Upper lobe of right lung (tissue), 1 donor: ENCODE results near the gene SMIM36. TPM values are rescaled to one million over a fixed set of nuclear protein-coding genes. Genes with fewer than 3 reads are reported as not detected.

ENCODE experiments used
- ATAC-seq: fragments of 200-7000 bp; cut with Tn5 transposase; one replicate; pipeline ENCODE4 v1.9.1; 2020; ENCODE audit warnings: mild to moderate bottlenecking, moderate library complexity
- DNase-seq: peaks from one replicate; pipeline ENCODE4 v3.0.0-alpha.2; 2020
- H3K27ac ChIP-seq: fragments of 200-600 bp; one replicate; pipeline ENCODE4 v1.8.0; 2022
- H3K27me3 ChIP-seq: fragments of 200-600 bp; one replicate; pipeline ENCODE4 v1.8.0; 2022; ENCODE audit warnings: mild to moderate bottlenecking
- H3K36me3 ChIP-seq: fragments of 200-600 bp; one replicate; pipeline ENCODE4 v1.8.0; 2022
- H3K4me1 ChIP-seq: fragments of 200-600 bp; one replicate; pipeline ENCODE4 v1.8.0; 2022
- H3K4me3 ChIP-seq: fragments of 200-600 bp; one replicate; pipeline ENCODE4 v1.8.0; 2022; ENCODE audit warnings: mild to moderate bottlenecking
- H3K9me3 ChIP-seq: fragments of 200-600 bp; one replicate; pipeline ENCODE4 v1.8.0; 2022
- intact Hi-C: fragments of 100-400 bp; cut with DNase I; formaldehyde crosslinking; loops from one replicate; pipeline ENCODE4 v1.11.0; 2022
- long read RNA-seq: library from polyadenylated mRNA; unstranded; transcript quantifications from one replicate; pipeline ENCODE4 v2.0.0, GENCODE V29; 2021
- total RNA-seq: library from RNA; stranded (reverse); fragmentation: NEBNext Ultra II Directional; extraction: Animal tissue kit (Norgen Biotek cat#: 25700); gene quantifications from one replicate; pipeline ENCODE4 v1.2.1, GENCODE V29; 2021
- TF ChIP-seq, protein P1 (sequence below): fragments of 200-600 bp; IDR thresholded peaks from one replicate; pipeline ENCODE4 v1.8.0; 2022; ENCODE audit warnings: antibody characterized with exemption
- donor health status: DM: no; HTN: yes; CAD: no; lungs with severe emphysema.

The SMIM36 gene
- not detected for total RNA-seq
- long read RNA-seq = 0 reads

- H3K9me3 ChIP-seq = no peaks in the 10 kb centered on the region
- no peak for DNase-seq
- no peaks in the 10 kb centered on the region for H3K27me3 ChIP-seq
- no peak within 1 kb of the TSS for H3K27ac ChIP-seq
- TF ChIP-seq, protein P1, sequence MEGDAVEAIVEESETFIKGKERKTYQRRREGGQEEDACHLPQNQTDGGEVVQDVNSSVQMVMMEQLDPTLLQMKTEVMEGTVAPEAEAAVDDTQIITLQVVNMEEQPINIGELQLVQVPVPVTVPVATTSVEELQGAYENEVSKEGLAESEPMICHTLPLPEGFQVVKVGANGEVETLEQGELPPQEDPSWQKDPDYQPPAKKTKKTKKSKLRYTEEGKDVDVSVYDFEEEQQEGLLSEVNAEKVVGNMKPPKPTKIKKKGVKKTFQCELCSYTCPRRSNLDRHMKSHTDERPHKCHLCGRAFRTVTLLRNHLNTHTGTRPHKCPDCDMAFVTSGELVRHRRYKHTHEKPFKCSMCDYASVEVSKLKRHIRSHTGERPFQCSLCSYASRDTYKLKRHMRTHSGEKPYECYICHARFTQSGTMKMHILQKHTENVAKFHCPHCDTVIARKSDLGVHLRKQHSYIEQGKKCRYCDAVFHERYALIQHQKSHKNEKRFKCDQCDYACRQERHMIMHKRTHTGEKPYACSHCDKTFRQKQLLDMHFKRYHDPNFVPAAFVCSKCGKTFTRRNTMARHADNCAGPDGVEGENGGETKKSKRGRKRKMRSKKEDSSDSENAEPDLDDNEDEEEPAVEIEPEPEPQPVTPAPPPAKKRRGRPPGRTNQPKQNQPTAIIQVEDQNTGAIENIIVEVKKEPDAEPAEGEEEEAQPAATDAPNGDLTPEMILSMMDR = no peak
- no peak for ATAC-seq
- no peaks in the 10 kb centered on the region for H3K4me1 ChIP-seq
- no peaks in the 10 kb centered on the region for H3K36me3 ChIP-seq
- intact Hi-C loops = no loop called here
- no peak within 1 kb of the TSS for H3K4me3 ChIP-seq
Observed at GRCh38 chr17:55510986-55511721, at the start of gene SMIM36. Gene SMIM36, minus strand, starts transcription at chr17:55511452.

DNA sequence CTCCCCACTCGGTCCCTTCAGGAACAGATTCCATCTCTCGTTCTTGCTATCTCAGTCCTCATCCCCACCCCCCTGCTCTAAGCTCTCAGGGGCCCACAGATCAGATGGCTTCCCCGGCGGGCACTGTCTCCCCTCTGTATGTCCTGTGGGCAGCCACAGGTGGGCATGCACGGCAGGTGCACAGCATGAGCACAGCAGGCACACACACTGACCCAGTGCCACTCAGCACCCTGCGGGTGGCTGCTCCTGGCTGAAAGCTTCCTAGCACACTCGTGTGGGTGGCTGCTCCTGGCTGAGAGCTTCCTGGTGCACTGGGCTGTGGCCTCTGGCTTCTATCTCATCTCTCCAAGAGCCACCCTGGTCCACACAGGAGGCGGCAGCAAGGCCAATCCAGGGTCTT is 44.5 kb upstream of the SMIM36 start:
- intact Hi-C loops = no loop called here
- Histone ChIP-seq H3K4me3 (no peak overlapping the region), H3K27ac (no peak overlapping the region), H3K4me1 (no peaks in the 10 kb centered on the region), H3K36me3 (no peaks in the 10 kb centered on the region), H3K9me3 (no peaks in the 10 kb centered on the region), H3K27me3 (no peaks in the 10 kb centered on the region)
- ATAC-seq (no peak), DNase-seq (no peak)
- TF ChIP-seq, protein P1 = no peak

- intact Hi-C loops = no loop called here
- Histone ChIP-seq H3K4me3 (no peak overlapping the region), H3K9me3 (no peaks in the 10 kb centered on the region), H3K36me3 (no peaks in the 10 kb centered on the region), H3K4me1 (no peaks in the 10 kb centered on the region), H3K27me3 (no peaks in the 10 kb centered on the region), H3K27ac (no peak overlapping the region)
- DNase-seq = no peak
- no peak for ATAC-seq
- TF ChIP-seq, protein P1 = peak; percentile 25
Observed at GRCh38 chr17:55549140-55549539, 37.9 kb upstream of the SMIM36 start.

DNA sequence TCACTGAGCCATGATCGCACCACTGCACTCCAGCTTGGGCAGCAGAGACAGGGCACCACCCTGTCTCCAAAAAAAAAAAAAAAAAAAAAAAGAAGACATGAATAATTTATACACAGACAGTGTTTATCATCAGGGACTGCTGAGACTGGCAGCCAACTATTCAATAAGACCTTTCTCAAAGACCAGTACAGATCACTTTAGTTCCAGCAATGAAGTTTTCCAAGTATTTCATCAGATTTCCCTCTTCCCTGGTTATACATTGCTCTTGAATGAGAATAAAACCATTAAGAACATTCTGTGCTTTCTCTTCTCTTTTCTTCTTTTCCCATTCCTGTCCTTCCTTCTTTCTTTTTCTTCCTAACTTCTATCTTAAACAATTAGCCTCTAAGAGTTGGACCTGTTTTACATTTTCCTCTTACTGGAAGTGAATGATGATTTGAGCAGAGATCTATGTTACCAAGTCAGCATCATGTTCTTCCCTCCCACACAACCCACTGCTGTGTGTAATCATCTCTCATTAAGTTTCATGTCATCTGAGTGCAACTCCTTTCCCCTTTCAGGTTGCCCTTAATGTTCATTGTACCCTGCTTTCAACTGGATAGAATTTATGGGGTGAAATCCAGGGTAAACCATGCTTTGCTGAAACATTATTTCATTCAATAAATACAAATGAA is 35.9 kb upstream of the SMIM36 start:
- Histone ChIP-seq H3K4me3 (no peak overlapping the region), H3K27me3 (no peaks in the 10 kb centered on the region), H3K4me1 (no peaks in the 10 kb centered on the region), H3K9me3 (no peaks in the 10 kb centered on the region), H3K27ac (no peak overlapping the region), H3K36me3 (no peaks in the 10 kb centered on the region)
- TF ChIP-seq, protein P1 = no peak
- intact Hi-C loops = no loop called here
- DNase-seq (no peak), ATAC-seq (peak; percentile 65)

DNA sequence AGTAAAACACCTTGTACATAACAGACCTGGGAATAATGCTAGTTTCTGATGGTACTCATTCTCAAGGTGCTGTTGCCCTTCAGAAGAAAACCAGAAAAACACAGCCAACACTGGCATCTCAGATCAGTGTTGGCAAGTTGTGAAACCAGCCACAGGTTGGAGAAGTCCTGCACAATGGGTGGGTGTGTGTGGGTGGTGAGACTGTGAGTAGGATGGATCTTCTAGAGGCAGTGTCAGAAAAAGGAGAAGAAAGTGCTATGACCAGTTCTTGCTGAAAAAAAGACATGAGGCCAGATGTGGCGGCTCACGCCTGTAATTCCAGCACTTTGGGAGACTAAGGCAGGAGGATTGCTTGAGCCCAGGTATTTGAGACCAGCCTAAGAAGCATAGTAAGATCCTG is 35.2 kb upstream of the SMIM36 start:
- DNase-seq = no peak
- H3K27me3 ChIP-seq = no peaks in the 10 kb centered on the region
- no peaks in the 10 kb centered on the region for H3K9me3 ChIP-seq
- no peaks in the 10 kb centered on the region for H3K36me3 ChIP-seq
- no peak overlapping the region for H3K27ac ChIP-seq
- intact Hi-C loops = no loop called here
- peak; percentile 79 for ATAC-seq
- no peak overlapping the region for H3K4me3 ChIP-seq
- TF ChIP-seq, protein P1 = no peak
- H3K4me1 ChIP-seq = no peaks in the 10 kb centered on the region
